Astrocyte (in vitro differentiated cells and primary cell): ENCODE measurements around the gene TRMT2A. TPM values are rescaled to one million over a fixed set of nuclear protein-coding genes. Genes with fewer than 3 reads are reported as not detected.

Experiments used
- DNase-seq: peaks from one replicate; pipeline ENCODE4 v3.0.0-alpha.2; 2010; ENCODE audit warnings: low read depth
- FAIRE-seq: peaks from 2 replicates; lab custom pipeline; 2011; peaks lifted over from hg19 to GRCh38; lab: Jason Lieb, UNC
- H2AFZ ChIP-seq: 2 replicates; pipeline ENCODE4 v1.6.0; 2012; ENCODE audit warnings: low read depth, low read length, inconsistent platforms
- H3K27ac ChIP-seq: 2 replicates; pipeline ENCODE4 v1.5.1; 2011; ENCODE audit warnings: low read depth, low read length, inconsistent platforms
- H3K27me3 ChIP-seq: 2 replicates; pipeline ENCODE4 v1.6.0; 2011; ENCODE audit warnings: low read length, inconsistent platforms; ENCODE audit not compliant: insufficient read depth
- H3K36me3 ChIP-seq: 2 replicates; pipeline ENCODE4 v1.5.1; 2011; ENCODE audit warnings: low read length, inconsistent platforms; ENCODE audit not compliant: insufficient read depth
- H3K4me1 ChIP-seq: 2 replicates; pipeline ENCODE4 v1.5.1; 2011; ENCODE audit warnings: low read length, inconsistent platforms; ENCODE audit not compliant: insufficient read depth
- H3K4me2 ChIP-seq: 2 replicates; pipeline ENCODE4 v1.6.0; 2012; ENCODE audit warnings: low read length, inconsistent platforms
- H3K4me3 ChIP-seq: 2 replicates; pipeline ENCODE4 v1.5.1; 2011; ENCODE audit warnings: low read depth, mild to moderate bottlenecking, low read length, inconsistent platforms; ENCODE audit not compliant: insufficient read depth
- H3K79me2 ChIP-seq: 2 replicates; pipeline ENCODE4 v1.6.0; 2012; ENCODE audit warnings: mild to moderate bottlenecking, low read length, inconsistent platforms; ENCODE audit not compliant: insufficient read depth
- H3K9ac ChIP-seq: 2 replicates; pipeline ENCODE4 v1.6.0; 2012; ENCODE audit warnings: mild to moderate bottlenecking, low read length, inconsistent platforms
- H3K9me3 ChIP-seq: 2 replicates; pipeline ENCODE4 v1.5.1; 2012; ENCODE audit warnings: low read depth, mild to moderate bottlenecking, low read length, inconsistent platforms; ENCODE audit not compliant: insufficient read depth
- H4K20me1 ChIP-seq: 2 replicates; pipeline ENCODE4 v1.6.0; 2012; ENCODE audit warnings: low read length, inconsistent platforms; ENCODE audit not compliant: insufficient read depth
- H3K27ac Mint-ChIP-seq: one replicate; pipeline ENCODE4 v1.8.0; 2021; ENCODE audit warnings: mild to moderate bottlenecking, mixed read lengths; ENCODE audit not compliant: unreplicated experiment
- H3K27me3 Mint-ChIP-seq: one replicate; pipeline ENCODE4 v1.8.0; 2021; ENCODE audit warnings: low read depth, mixed read lengths; ENCODE audit not compliant: unreplicated experiment
- H3K36me3 Mint-ChIP-seq: one replicate; pipeline ENCODE4 v1.8.0; 2021; ENCODE audit warnings: low read depth, mixed read lengths; ENCODE audit not compliant: unreplicated experiment
- H3K4me1 Mint-ChIP-seq: one replicate; pipeline ENCODE4 v1.8.0; 2021; ENCODE audit warnings: low read depth, mixed read lengths; ENCODE audit not compliant: unreplicated experiment
- H3K4me3 Mint-ChIP-seq: one replicate; pipeline ENCODE4 v1.8.0; 2021; ENCODE audit warnings: mild to moderate bottlenecking, moderate library complexity, mixed read lengths; ENCODE audit not compliant: unreplicated experiment
- H3K9me3 Mint-ChIP-seq: one replicate; pipeline ENCODE4 v1.8.0; 2021; ENCODE audit warnings: mild to moderate bottlenecking, mixed read lengths; ENCODE audit not compliant: unreplicated experiment
- CTCF ChIP-seq: IDR thresholded peaks from 2 replicates; pipeline ENCODE4 v1.5.1; 2011; ENCODE audit warnings: low read depth, mild to moderate bottlenecking, inconsistent platforms, low read length, moderate library complexity; ENCODE audit not compliant: insufficient read depth
- EZH2 ChIP-seq: IDR thresholded peaks from 2 replicates; pipeline ENCODE4 v1.6.1; 2012; ENCODE audit warnings: mild to moderate bottlenecking, low read length, inconsistent platforms; ENCODE audit not compliant: insufficient read depth
- total RNA-seq: library from RNA; stranded (reverse); gene quantifications from 2 replicates; pipeline ENCODE4 v1.2.1, GENCODE V29; 2021

Gene TRMT2A
- total RNA-seq, 1 donor from 2014 or later: 32.9 TPM

GRCh38 chr22:20156611-20157429, 39.8 kb upstream of the TRMT2A start:
- no peak overlapping the region for H3K27ac ChIP-seq
- FAIRE-seq: no peak
- no peak overlapping the region for H3K4me3 Mint-ChIP-seq
- H3K9me3 Mint-ChIP-seq: no peaks in the 10 kb centered on the region
- H3K4me1 Mint-ChIP-seq: no peaks in the 10 kb centered on the region
- peaks cover 6% of the 10 kb centered on the region for H3K27me3 ChIP-seq
- H3K36me3 Mint-ChIP-seq: no peaks in the 10 kb centered on the region
- H3K36me3 ChIP-seq: no peaks in the 10 kb centered on the region
- H3K4me3 ChIP-seq: no peak overlapping the region
- H3K27me3 Mint-ChIP-seq: peaks cover 13% of the 10 kb centered on the region
- DNase-seq: peak; percentile 42
- no peaks in the 10 kb centered on the region for H3K4me1 ChIP-seq
- no peak overlapping the region for H3K4me2 ChIP-seq
- H3K9me3 ChIP-seq: no peaks in the 10 kb centered on the region
- TF ChIP-seq CTCF: peak; percentile 77
- no peak for TF ChIP-seq EZH2
- H2AFZ ChIP-seq: no peak overlapping the region
- no peak overlapping the region for H3K9ac ChIP-seq
- H3K79me2 ChIP-seq: no peaks in the 10 kb centered on the region
- H3K27ac Mint-ChIP-seq: no peak overlapping the region
- no peaks in the 10 kb centered on the region for H4K20me1 ChIP-seq

GRCh38 chr22:20156042-20156389, 39.0 kb upstream of the TRMT2A start:
- Histone ChIP-seq H3K4me2 (no peak overlapping the region), H3K27me3 (peaks cover 4% of the 10 kb centered on the region), H3K4me3 (no peak overlapping the region), H3K4me1 (no peaks in the 10 kb centered on the region), H2AFZ (no peak overlapping the region), H3K27ac (no peak overlapping the region), H3K36me3 (no peaks in the 10 kb centered on the region), H4K20me1 (no peaks in the 10 kb centered on the region), H3K9me3 (no peaks in the 10 kb centered on the region), H3K9ac (no peak overlapping the region), H3K79me2 (no peaks in the 10 kb centered on the region)
- TF ChIP-seq EZH2 (no peak), CTCF (no peak)
- Mint-ChIP-seq H3K36me3 (no peaks in the 10 kb centered on the region), H3K27me3 (peaks cover 13% of the 10 kb centered on the region), H3K4me1 (no peaks in the 10 kb centered on the region), H3K4me3 (no peak overlapping the region), H3K27ac (no peak overlapping the region), H3K9me3 (no peaks in the 10 kb centered on the region)
- no peak for DNase-seq
- FAIRE-seq: no peak

- Histone ChIP-seq H3K9ac (peak overlapping the region; percentile 57), H3K36me3 (no peaks in the 10 kb centered on the region), H3K4me2 (peak overlapping the region; percentile 84), H3K27me3 (peaks cover 4% of the 10 kb centered on the region), H3K9me3 (no peaks in the 10 kb centered on the region), H4K20me1 (no peaks in the 10 kb centered on the region), H3K79me2 (no peaks in the 10 kb centered on the region), H3K27ac (no peak overlapping the region), H3K4me1 (no peaks in the 10 kb centered on the region), H2AFZ (no peak overlapping the region), H3K4me3 (peak overlapping the region; percentile 39)
- Mint-ChIP-seq H3K36me3 (no peaks in the 10 kb centered on the region), H3K9me3 (no peaks in the 10 kb centered on the region), H3K4me1 (no peaks in the 10 kb centered on the region), H3K27me3 (peaks cover 11% of the 10 kb centered on the region), H3K4me3 (no peak overlapping the region), H3K27ac (no peak overlapping the region)
- no peak for TF ChIP-seq CTCF
- no peak for TF ChIP-seq EZH2
- FAIRE-seq: no peak
- DNase-seq: peak; percentile 55
Measured at GRCh38 chr22:20155330-20156041, 38.5 kb upstream of the TRMT2A start.
